T47D (cell line): ENCODE measurements around the gene CLECL1.
"Not testable (repeated sequence)": the region's sequence is repeated elsewhere in the genome, so short reads cannot be mapped to it uniquely, and the experiment has no call there.

Source experiments
- DNase-seq, 2 experiments: peaks; one replicate each; pipeline versions ENCODE4 v3.0.0 to v3.0.0-alpha.2; 2011 to 2012; ENCODE audit warnings: low read depth in 1 of 2, low spot score in 1 of 2
- JUND ChIP-seq: IDR thresholded peaks from 2 replicates; pipeline ENCODE4 v1.6.1; 2012; ENCODE audit warnings: low read depth
- in situ Hi-C: cut with HindIII; loops from 2 replicates; pipeline ENCODE4 v1.10.0; 2016; ENCODE audit warnings: low sequenced_read_pairs, low pct_unique_long_range_greater_than_20kb

CLECL1 gene

GRCh38 chr12:9742661-9743060 is 9.8 kb upstream of the CLECL1 start:
- in situ Hi-C loops = no loop called here
- TF ChIP-seq JUND = no peak
- DNase-seq = peak in 1 of 2 experiments; percentile 33

- TF ChIP-seq JUND = no peak
- in situ Hi-C loops = no loop called here
- DNase-seq = no peak
Observed at GRCh38 chr12:9741726-9742125, 8.8 kb upstream of the CLECL1 start.

- no peak for TF ChIP-seq JUND
- no peak for DNase-seq
- in situ Hi-C loops = no loop called here
Observed at GRCh38 chr12:9740106-9740750, 7.3 kb upstream of the CLECL1 start.

GRCh38 chr12:9739404-9740105 is 6.7 kb upstream of the CLECL1 start:
- in situ Hi-C loops = not testable (repeated sequence)

GRCh38 chr12:9738905-9739304 is 6.0 kb upstream of the CLECL1 start:
- DNase-seq, in situ Hi-C loops: not testable (repeated sequence)

More at GRCh38 chr12:9739404-9740105, 6.7 kb upstream of the CLECL1 start:
- not testable (repeated sequence) for DNase-seq

GRCh38 chr12:9736936-9737705 is 4.2 kb upstream of the CLECL1 start:
- in situ Hi-C loops = no loop called here
- DNase-seq = no peak
- TF ChIP-seq JUND = no peak

- TF ChIP-seq JUND = no peak
- in situ Hi-C loops = no loop called here
- DNase-seq = no peak
Observed at GRCh38 chr12:9735601-9736000, 2.7 kb upstream of the CLECL1 start.

GRCh38 chr12:9731797-9732196 is 1.1 kb downstream of the CLECL1 start:
- in situ Hi-C loops = no loop called here
- no peak for TF ChIP-seq JUND
- DNase-seq = no peak

- no peak for TF ChIP-seq JUND
- no peak for DNase-seq
- in situ Hi-C loops = no loop called here
Observed at GRCh38 chr12:9731393-9731792, 1.5 kb downstream of the CLECL1 start.

- in situ Hi-C loops = no loop called here
- no peak for DNase-seq
- TF ChIP-seq JUND = no peak
Observed at GRCh38 chr12:9730591-9730990, 2.3 kb downstream of the CLECL1 start.

- no peak for DNase-seq
- in situ Hi-C loops = no loop called here
Observed at GRCh38 chr12:9730011-9730410, 2.9 kb downstream of the CLECL1 start.

GRCh38 chr12:9729082-9729481 is 3.8 kb downstream of the CLECL1 start:
- TF ChIP-seq JUND = no peak
- in situ Hi-C loops = no loop called here
- DNase-seq = no peak

More at GRCh38 chr12:9730011-9730410, 2.9 kb downstream of the CLECL1 start:
- TF ChIP-seq JUND = no peak

- in situ Hi-C loops = no loop called here
- DNase-seq = no peak
- no peak for TF ChIP-seq JUND
Observed at GRCh38 chr12:9727813-9728212, 5.1 kb downstream of the CLECL1 start.
